ENCODE data around the gene SIRT3. TPM values are rescaled to one million over a fixed set of nuclear protein-coding genes. Genes with fewer than 3 reads are reported as not detected.
"Not testable (repeated sequence)": the region's sequence is repeated elsewhere in the genome, so short reads cannot be mapped to it uniquely, and the experiment has no call there.

The SIRT3 gene
- total RNA-seq, 4 donors from 2014 or later, result 12.7 to 24.1 (median 17.3) TPM

- ATAC-seq, result no peak
- no peaks in the 10 kb centered on the region for H3K9me3 ChIP-seq
- 68 to 88% methylated on average over 3 to 6 of the region's 18 CpGs for whole genome bisulfite sequencing, 2 donors (ENCODE audit: low coverage in 1 of 2)
- TF ChIP-seq CTCF (IDR thresholded peaks at IDR 0.05), result no peak
- TF ChIP-seq POLR2A (IDR thresholded peaks at IDR 0.05), result no peak
- no peak for TF ChIP-seq POLR2AphosphoS5 (IDR thresholded peaks at IDR 0.05)
- no peak for TF ChIP-seq EP300 (IDR thresholded peaks at IDR 0.05)
- peaks cover 0 to 9% (median 0%) of the 10 kb centered on the region in 3 donors for H3K4me1 ChIP-seq
- no peak overlapping the region for H3K4me3 ChIP-seq
- peak overlapping the region in 1 of 4 donors; percentile 12 for H3K27ac ChIP-seq
- peaks cover 42% of the 10 kb centered on the region for H3K27me3 ChIP-seq
- H3K36me3 ChIP-seq, result no peaks in the 10 kb centered on the region
Observed at GRCh38 chr11:270451-271318, 34.5 kb upstream of the SIRT3 start.

GRCh38 chr11:269146-269890 is 33.2 kb upstream of the SIRT3 start:
- Histone ChIP-seq H3K27ac (peak overlapping the region in 3 of 4 donors; percentile 58 to 72 (median 64)), H3K4me1 (peaks cover 0 to 9% (median 0%) of the 10 kb centered on the region in 3 donors), H3K27me3 (peaks cover 42% of the 10 kb centered on the region), H3K36me3 (no peaks in the 10 kb centered on the region), H3K9me3 (no peaks in the 10 kb centered on the region), H3K4me3 (peak overlapping the region in 1 of 2 donors; percentile 41)
- peak; percentile 57 for ATAC-seq
- WGBS, 2 donors (ENCODE audit: low coverage in 1 of 2), result 49 to 57% methylated on average over 19 to 21 of the region's 21 CpGs
- TF ChIP-seq POLR2AphosphoS5 (IDR thresholded peaks at IDR 0.05) (no peak), POLR2A (IDR thresholded peaks at IDR 0.05) (peak in 1 of 2 donors; percentile 8)

GRCh38 chr11:268716-269145 is 32.6 kb upstream of the SIRT3 start:
- H3K4me3 ChIP-seq, result peak overlapping the region in 1 of 2 donors; percentile 41
- WGBS, 2 donors (ENCODE audit: low coverage in 1 of 2), result 36 to 49% methylated on average over 15 of the region's 16 CpGs

GRCh38 chr11:267491-267994 is 31.4 kb upstream of the SIRT3 start:
- Histone ChIP-seq H3K36me3 (no peaks in the 10 kb centered on the region), H3K9me3 (no peaks in the 10 kb centered on the region), H3K4me1 (peaks cover 0 to 9% (median 0%) of the 10 kb centered on the region in 3 donors), H3K4me3 (peak overlapping the region in 1 of 2 donors; percentile 41), H3K27me3 (peaks cover 36% of the 10 kb centered on the region), H3K27ac (peak overlapping the region in 3 of 4 donors; percentile 58 to 72 (median 64))
- TF ChIP-seq POLR2A (IDR thresholded peaks at IDR 0.05) (peak in 1 of 2 donors; percentile 39), CTCF (IDR thresholded peaks at IDR 0.05) (no peak)
- 67 to 70% methylated on average over 2 to 8 of the region's 18 CpGs for WGBS, 2 donors (ENCODE audit: low coverage in 1 of 2)
- peak; percentile 31 for ATAC-seq

More at GRCh38 chr11:268716-269145, 32.6 kb upstream of the SIRT3 start:
- not testable (repeated sequence) for H3K4me1 ChIP-seq, H3K36me3 ChIP-seq, H3K9me3 ChIP-seq
- peaks cover 42% of the 10 kb centered on the region for H3K27me3 ChIP-seq
- peak; percentile 81 for ATAC-seq
- peak overlapping the region; percentile 8 to 72 (median 61) for H3K27ac ChIP-seq

GRCh38 chr11:266676-267439 is 30.7 kb upstream of the SIRT3 start:
- Histone ChIP-seq H3K9me3 (no peaks in the 10 kb centered on the region), H3K27ac (no peak overlapping the region), H3K4me3 (no peak overlapping the region), H3K36me3 (no peaks in the 10 kb centered on the region), H3K27me3 (peaks cover 32% of the 10 kb centered on the region), H3K4me1 (peaks cover 0 to 9% (median 0%) of the 10 kb centered on the region in 3 donors)
- no peak for ATAC-seq
- WGBS, 2 donors (ENCODE audit: low coverage in 1 of 2), result 91 to 95% methylated on average over 4 of the region's 13 CpGs
- no peak for TF ChIP-seq EP300 (IDR thresholded peaks at IDR 0.05)
- no peak for TF ChIP-seq CTCF (IDR thresholded peaks at IDR 0.05)
- no peak for TF ChIP-seq POLR2AphosphoS5 (IDR thresholded peaks at IDR 0.05)
- no peak for TF ChIP-seq POLR2A (IDR thresholded peaks at IDR 0.05)
